Panc1 (cell line): ENCODE measurements around the gene SCD5.

Source experiments
- POLR2AphosphoS5 ChIP-seq: IDR thresholded peaks from 2 replicates; pipeline ENCODE4 v1.6.1; 2012; ENCODE audit warnings: mild to moderate bottlenecking, low read depth, low read length, moderate library complexity
- SIN3A ChIP-seq: IDR thresholded peaks from 2 replicates; pipeline ENCODE4 v1.6.1; 2012; ENCODE audit warnings: low read depth, mild to moderate bottlenecking, low read length, moderate library complexity, borderline replicate concordance; ENCODE audit not compliant: insufficient read depth
- TCF7L2 ChIP-seq: IDR thresholded peaks from 2 replicates; pipeline ENCODE4 v1.6.1; 2011; ENCODE audit warnings: mild to moderate bottlenecking, low read depth, low read length, inconsistent platforms
- TF ChIP-seq, protein P1 (sequence below): fragments of 450-650 bp; IDR thresholded peaks from 2 replicates; pipeline ENCODE4 v1.5.1; 2017; ENCODE audit warnings: mild to moderate bottlenecking
- TF ChIP-seq, protein P2 (sequence below), 2 experiments: IDR thresholded peaks; 2 replicates each; pipeline ENCODE4 v1.6.1; 2011 to 2012; ENCODE audit warnings: low read depth in 2 of 2, control low read depth in 1 of 2, low read length in 1 of 2, mild to moderate bottlenecking in 1 of 2, moderate library complexity in 1 of 2; ENCODE audit not compliant: insufficient read depth in 1 of 2

DNA sequence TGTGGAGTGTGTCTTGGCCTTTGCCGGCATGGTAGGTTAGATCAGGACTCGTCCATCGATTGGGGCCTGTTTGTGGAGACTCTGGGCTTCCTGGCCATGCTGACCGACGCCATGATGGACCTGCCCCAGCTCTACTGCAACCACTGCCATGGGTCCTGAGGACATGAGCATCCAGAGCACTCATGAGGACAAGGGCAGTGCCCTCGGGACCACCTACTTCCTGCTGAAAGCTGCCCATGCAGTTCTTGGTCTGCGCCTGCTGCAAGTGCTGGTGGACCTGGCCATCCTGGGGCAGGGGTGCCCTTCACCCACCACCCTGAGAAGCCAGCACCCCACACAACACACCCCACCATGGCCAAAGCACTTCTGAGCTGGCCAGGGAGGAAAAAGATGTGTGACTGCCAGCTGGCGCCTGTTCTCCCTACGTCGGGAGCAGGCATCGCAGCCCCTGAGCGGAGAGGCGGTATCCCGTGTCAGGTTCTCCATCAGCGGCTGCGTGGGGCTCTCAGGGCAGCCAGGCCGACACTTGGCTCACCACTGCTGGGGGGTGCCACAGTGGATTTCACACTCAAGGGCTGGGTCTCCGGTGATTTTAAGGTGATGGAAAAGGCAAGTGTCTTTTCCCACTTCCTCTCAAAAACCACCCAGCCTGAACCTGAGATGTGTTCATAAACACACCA is 106.4 kb downstream of the SCD5 start:
- TF ChIP-seq, protein P1, sequence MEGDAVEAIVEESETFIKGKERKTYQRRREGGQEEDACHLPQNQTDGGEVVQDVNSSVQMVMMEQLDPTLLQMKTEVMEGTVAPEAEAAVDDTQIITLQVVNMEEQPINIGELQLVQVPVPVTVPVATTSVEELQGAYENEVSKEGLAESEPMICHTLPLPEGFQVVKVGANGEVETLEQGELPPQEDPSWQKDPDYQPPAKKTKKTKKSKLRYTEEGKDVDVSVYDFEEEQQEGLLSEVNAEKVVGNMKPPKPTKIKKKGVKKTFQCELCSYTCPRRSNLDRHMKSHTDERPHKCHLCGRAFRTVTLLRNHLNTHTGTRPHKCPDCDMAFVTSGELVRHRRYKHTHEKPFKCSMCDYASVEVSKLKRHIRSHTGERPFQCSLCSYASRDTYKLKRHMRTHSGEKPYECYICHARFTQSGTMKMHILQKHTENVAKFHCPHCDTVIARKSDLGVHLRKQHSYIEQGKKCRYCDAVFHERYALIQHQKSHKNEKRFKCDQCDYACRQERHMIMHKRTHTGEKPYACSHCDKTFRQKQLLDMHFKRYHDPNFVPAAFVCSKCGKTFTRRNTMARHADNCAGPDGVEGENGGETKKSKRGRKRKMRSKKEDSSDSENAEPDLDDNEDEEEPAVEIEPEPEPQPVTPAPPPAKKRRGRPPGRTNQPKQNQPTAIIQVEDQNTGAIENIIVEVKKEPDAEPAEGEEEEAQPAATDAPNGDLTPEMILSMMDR = no peak
- TF ChIP-seq SIN3A = no peak
- TF ChIP-seq, protein P2, sequence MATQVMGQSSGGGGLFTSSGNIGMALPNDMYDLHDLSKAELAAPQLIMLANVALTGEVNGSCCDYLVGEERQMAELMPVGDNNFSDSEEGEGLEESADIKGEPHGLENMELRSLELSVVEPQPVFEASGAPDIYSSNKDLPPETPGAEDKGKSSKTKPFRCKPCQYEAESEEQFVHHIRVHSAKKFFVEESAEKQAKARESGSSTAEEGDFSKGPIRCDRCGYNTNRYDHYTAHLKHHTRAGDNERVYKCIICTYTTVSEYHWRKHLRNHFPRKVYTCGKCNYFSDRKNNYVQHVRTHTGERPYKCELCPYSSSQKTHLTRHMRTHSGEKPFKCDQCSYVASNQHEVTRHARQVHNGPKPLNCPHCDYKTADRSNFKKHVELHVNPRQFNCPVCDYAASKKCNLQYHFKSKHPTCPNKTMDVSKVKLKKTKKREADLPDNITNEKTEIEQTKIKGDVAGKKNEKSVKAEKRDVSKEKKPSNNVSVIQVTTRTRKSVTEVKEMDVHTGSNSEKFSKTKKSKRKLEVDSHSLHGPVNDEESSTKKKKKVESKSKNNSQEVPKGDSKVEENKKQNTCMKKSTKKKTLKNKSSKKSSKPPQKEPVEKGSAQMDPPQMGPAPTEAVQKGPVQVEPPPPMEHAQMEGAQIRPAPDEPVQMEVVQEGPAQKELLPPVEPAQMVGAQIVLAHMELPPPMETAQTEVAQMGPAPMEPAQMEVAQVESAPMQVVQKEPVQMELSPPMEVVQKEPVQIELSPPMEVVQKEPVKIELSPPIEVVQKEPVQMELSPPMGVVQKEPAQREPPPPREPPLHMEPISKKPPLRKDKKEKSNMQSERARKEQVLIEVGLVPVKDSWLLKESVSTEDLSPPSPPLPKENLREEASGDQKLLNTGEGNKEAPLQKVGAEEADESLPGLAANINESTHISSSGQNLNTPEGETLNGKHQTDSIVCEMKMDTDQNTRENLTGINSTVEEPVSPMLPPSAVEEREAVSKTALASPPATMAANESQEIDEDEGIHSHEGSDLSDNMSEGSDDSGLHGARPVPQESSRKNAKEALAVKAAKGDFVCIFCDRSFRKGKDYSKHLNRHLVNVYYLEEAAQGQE (IDR thresholded peaks at IDR 0.05; ENCODE audit: insufficient read depth in 1 of 2, low read depth in 2 of 2, low read length in 1 of 2) = no peak
- TF ChIP-seq POLR2AphosphoS5 = no peak
- no peak for TF ChIP-seq TCF7L2
